Astrocyte of the hippocampus (primary cell): ENCODE results near the gene KIF9.
"Not testable (repeated sequence)": the region's sequence is repeated elsewhere in the genome, so short reads cannot be mapped to it uniquely, and the experiment has no call there.

Experiments
- DNase-seq: peaks from one replicate; pipeline ENCODE4 v3.0.0; 2011; ENCODE audit warnings: low read depth, low spot score

Gene KIF9

DNA sequence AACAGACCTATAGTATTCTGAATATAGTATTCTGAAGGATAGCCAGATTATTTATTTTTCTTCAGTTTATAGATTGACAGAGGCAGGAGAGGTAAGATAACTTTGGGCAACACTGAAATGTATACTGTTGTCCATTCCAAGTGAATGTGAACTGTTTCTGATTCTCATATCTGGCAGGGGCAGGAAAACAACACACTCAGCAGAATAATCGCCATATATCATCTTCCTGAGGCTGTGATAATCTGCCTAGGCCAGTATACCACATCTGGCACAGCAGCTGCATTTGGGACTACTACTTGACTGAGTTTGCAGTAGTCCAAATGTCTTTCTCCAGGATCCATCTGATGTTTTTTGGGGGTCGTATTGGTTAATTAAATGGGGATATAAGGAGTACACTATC is 96.3 kb downstream of the KIF9 start:
- no peak for DNase-seq

- DNase-seq: not testable (repeated sequence)
Observed at GRCh38 chr3:47181685-47182084, 100.9 kb downstream of the KIF9 start.

GRCh38 chr3:47180011-47180410 is 102.6 kb downstream of the KIF9 start:
- not testable (repeated sequence) for DNase-seq
